Measurements from ENCODE around the gene HLA-DPA1. TPM values are rescaled to one million over a fixed set of nuclear protein-coding genes. Genes with fewer than 3 reads are reported as not detected.
A peak's percentile ranks its signal among the peaks of the same experiment; 100 is the strongest.

The HLA-DPA1 gene
- total RNA-seq, 2 donors from 2014 or later = 141 to 148 TPM

GRCh38 chr6:33080127-33081089 is 7.0 kb upstream of the HLA-DPA1 start:
- Histone ChIP-seq H3K27ac (peak overlapping the region; percentile 67 to 75), H3K4me1 (ENCODE audit: control insufficient read depth in 1 of 2, low read depth in 2 of 2) (peaks cover 0 to 14% of the 10 kb centered on the region in 2 donors), H3K9me3 (no peaks in the 10 kb centered on the region), H3K36me3 (peaks cover 7% of the 10 kb centered on the region), H3K4me3 (peak overlapping the region; percentile 76), H3K27me3 (replicated peaks; ENCODE audit: insufficient read depth) (no peaks in the 10 kb centered on the region)
- DNase-seq (ENCODE audit: low spot score) (peak; percentile 35), ATAC-seq (ENCODE audit: insufficient number of reproducible peaks, low FRiP score, low read depth) (peak; percentile 10)
- TF ChIP-seq, protein P1, sequence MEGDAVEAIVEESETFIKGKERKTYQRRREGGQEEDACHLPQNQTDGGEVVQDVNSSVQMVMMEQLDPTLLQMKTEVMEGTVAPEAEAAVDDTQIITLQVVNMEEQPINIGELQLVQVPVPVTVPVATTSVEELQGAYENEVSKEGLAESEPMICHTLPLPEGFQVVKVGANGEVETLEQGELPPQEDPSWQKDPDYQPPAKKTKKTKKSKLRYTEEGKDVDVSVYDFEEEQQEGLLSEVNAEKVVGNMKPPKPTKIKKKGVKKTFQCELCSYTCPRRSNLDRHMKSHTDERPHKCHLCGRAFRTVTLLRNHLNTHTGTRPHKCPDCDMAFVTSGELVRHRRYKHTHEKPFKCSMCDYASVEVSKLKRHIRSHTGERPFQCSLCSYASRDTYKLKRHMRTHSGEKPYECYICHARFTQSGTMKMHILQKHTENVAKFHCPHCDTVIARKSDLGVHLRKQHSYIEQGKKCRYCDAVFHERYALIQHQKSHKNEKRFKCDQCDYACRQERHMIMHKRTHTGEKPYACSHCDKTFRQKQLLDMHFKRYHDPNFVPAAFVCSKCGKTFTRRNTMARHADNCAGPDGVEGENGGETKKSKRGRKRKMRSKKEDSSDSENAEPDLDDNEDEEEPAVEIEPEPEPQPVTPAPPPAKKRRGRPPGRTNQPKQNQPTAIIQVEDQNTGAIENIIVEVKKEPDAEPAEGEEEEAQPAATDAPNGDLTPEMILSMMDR (IDR thresholded peaks at IDR 0.05) = no peak

GRCh38 chr6:33079580-33079979 is 6.1 kb upstream of the HLA-DPA1 start:
- no peak for ATAC-seq (ENCODE audit: insufficient number of reproducible peaks, low FRiP score, low read depth)
- H3K9me3 ChIP-seq = no peaks in the 10 kb centered on the region
- DNase-seq (ENCODE audit: low spot score) = no peak
- peaks cover 0 to 14% of the 10 kb centered on the region in 2 donors for H3K4me1 ChIP-seq (ENCODE audit: control insufficient read depth in 1 of 2, low read depth in 2 of 2)
- TF ChIP-seq, protein P1 (IDR thresholded peaks at IDR 0.05) = no peak
- no peaks in the 10 kb centered on the region for H3K27me3 ChIP-seq (replicated peaks; ENCODE audit: insufficient read depth)
- no peak overlapping the region for H3K4me3 ChIP-seq
- H3K27ac ChIP-seq = no peak overlapping the region
- no peaks in the 10 kb centered on the region for H3K36me3 ChIP-seq

DNA sequence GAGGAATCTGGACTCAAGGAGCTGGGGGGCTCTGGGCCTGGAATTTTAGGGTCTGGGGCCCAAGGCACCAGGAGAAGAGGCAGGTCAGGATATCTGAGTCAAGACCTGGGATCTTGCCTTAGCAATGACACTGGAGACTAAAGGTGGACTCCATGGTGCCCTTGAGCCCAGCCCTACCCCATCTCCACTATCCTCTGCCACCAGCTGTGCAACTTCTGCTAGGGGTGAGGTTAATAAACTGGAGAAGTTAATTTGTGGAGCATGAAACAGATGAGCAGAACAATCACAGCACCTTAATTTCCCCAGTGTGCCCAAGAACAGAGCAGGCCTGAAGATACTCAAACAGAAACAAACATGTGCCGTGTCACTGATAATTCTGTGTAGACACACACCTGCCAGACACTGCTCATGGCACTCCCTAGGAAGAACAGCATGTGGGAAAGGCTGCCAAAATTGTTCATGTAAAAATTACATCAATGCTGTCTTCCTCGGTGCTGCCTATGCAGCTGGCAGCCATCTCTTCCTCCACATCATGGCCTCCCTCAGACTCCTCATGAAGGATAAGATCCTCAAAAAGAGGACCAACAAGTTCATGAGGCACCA is 5.6 kb upstream of the HLA-DPA1 start:
- Histone ChIP-seq H3K4me1 (ENCODE audit: control insufficient read depth in 1 of 2, low read depth in 2 of 2) (peaks cover 0 to 14% of the 10 kb centered on the region in 2 donors), H3K36me3 (no peaks in the 10 kb centered on the region), H3K27ac (no peak overlapping the region), H3K4me3 (no peak overlapping the region), H3K27me3 (replicated peaks; ENCODE audit: insufficient read depth) (no peaks in the 10 kb centered on the region), H3K9me3 (no peaks in the 10 kb centered on the region)
- ATAC-seq (ENCODE audit: insufficient number of reproducible peaks, low FRiP score, low read depth) (no peak), DNase-seq (ENCODE audit: low spot score) (no peak)
- TF ChIP-seq, protein P1 (IDR thresholded peaks at IDR 0.05) = no peak

DNA sequence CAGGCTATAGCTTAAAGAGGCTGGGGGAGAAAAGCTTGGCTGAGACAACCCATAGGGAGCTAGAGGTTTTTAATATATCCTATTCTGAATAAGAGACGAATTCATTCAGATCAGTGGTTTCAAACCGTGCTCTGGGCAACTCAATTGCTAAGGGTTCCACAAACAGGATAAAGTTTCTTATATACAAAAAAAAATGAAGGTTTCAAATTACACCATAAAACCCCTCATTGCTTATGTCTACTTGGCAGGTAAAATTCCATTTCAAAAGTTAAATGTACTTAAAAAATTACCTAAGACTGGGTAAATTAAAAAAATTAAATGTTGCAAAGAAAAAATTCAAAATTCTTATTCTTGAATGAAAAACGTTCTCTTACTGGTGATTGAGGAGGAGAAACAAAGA is 5.0 kb upstream of the HLA-DPA1 start:
- no peak overlapping the region for H3K4me3 ChIP-seq
- no peak for DNase-seq (ENCODE audit: low spot score)
- H3K36me3 ChIP-seq = no peaks in the 10 kb centered on the region
- TF ChIP-seq, protein P1 (IDR thresholded peaks at IDR 0.05) = no peak
- H3K27ac ChIP-seq = no peak overlapping the region
- no peak for ATAC-seq (ENCODE audit: insufficient number of reproducible peaks, low FRiP score, low read depth)
- H3K4me1 ChIP-seq (ENCODE audit: control insufficient read depth in 1 of 2, low read depth in 2 of 2) = peaks cover 0 to 14% of the 10 kb centered on the region in 2 donors
- H3K9me3 ChIP-seq = no peaks in the 10 kb centered on the region
- H3K27me3 ChIP-seq (replicated peaks; ENCODE audit: insufficient read depth) = no peaks in the 10 kb centered on the region

DNA sequence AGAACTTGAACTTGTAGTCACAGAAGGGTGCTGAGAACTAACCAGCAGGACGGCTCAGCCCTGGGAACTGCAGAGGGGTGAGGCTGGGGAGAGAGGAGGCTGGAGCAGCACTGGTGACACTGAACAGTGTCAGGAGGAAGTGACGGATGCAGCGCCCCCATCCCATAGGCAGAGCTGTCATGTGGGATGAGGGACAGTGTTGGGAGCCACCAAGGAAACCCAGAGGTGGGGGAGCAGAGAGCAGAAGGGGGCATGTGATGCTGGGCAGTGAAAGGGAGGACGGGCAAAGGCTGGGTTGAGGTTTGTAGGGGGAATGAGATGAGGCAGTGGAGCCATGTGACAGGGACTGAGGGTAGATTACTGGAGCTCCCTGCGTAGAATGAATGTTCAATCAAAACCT is 4.5 kb upstream of the HLA-DPA1 start:
- Histone ChIP-seq H3K4me3 (no peak overlapping the region), H3K36me3 (no peaks in the 10 kb centered on the region), H3K9me3 (no peaks in the 10 kb centered on the region), H3K4me1 (ENCODE audit: control insufficient read depth in 1 of 2, low read depth in 2 of 2) (peaks cover 0 to 14% of the 10 kb centered on the region in 2 donors), H3K27me3 (replicated peaks; ENCODE audit: insufficient read depth) (no peaks in the 10 kb centered on the region), H3K27ac (no peak overlapping the region)
- TF ChIP-seq, protein P1 (IDR thresholded peaks at IDR 0.05) = no peak
- ATAC-seq (ENCODE audit: insufficient number of reproducible peaks, low FRiP score, low read depth) = no peak
- DNase-seq (ENCODE audit: low spot score) = no peak
